Bronchial epithelial cell (primary cell): ENCODE results near the gene DOLPP1. TPM values are rescaled to one million over a fixed set of nuclear protein-coding genes. Genes with fewer than 3 reads are reported as not detected.

Experiments used
- DNase-seq: peaks from one replicate; pipeline ENCODE4 v3.0.0-alpha.2; 2010; ENCODE audit warnings: low read depth
- FAIRE-seq: peaks from 2 replicates; lab custom pipeline; 2011; peaks lifted over from hg19 to GRCh38; lab: Jason Lieb, UNC
- H3K27me3 ChIP-seq: 2 replicates; pipeline ENCODE4 v1.5.1; 2011; ENCODE audit warnings: low read length; ENCODE audit not compliant: control insufficient read depth, insufficient read depth
- H3K36me3 ChIP-seq: 2 replicates; pipeline ENCODE4 v1.5.1; 2011; ENCODE audit warnings: low read length; ENCODE audit not compliant: control insufficient read depth, insufficient read depth
- H3K4me3 ChIP-seq: 2 replicates; pipeline ENCODE4 v1.5.1; 2011; ENCODE audit warnings: mild to moderate bottlenecking, low read depth, low read length, control low read depth
- total RNA-seq: library from RNA; depleted of rRNA; stranded (reverse); fragments of >200 nt; gene quantifications from 2 replicates; pipeline ENCODE4 v1.2.1, GENCODE V29; 2014
- TF ChIP-seq, protein P1 (sequence below): IDR thresholded peaks from 2 replicates; pipeline ENCODE4 v1.5.1; 2011; ENCODE audit warnings: mild to moderate bottlenecking, moderate library complexity, low read length, control low read depth, inconsistent platforms; ENCODE audit not compliant: insufficient read depth, severe bottlenecking

Gene DOLPP1
- total RNA-seq, 1 donor from 2014 or later, result 10.8 TPM

DNA sequence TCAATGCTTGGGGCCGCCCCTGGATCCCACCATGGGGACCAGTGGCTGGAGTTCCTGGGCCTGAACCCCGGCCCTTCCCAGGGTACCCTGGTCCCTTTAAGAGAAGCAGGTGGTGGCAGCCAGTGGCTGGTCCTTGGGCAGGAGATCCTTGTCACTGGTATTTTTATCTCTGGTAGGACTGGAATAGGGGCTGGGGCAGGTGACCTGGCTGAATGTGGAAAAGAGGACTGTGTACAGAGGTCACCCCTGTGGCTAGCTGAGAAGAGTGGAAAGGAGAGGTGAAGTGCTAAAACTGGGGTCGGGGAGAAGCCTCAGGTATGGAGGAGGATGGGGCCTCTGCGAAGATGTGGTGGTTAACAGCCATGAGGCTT is 22.7 kb downstream of the DOLPP1 start:
- no peak for FAIRE-seq
- H3K36me3 ChIP-seq, result peaks cover 1% of the 10 kb centered on the region

DNA sequence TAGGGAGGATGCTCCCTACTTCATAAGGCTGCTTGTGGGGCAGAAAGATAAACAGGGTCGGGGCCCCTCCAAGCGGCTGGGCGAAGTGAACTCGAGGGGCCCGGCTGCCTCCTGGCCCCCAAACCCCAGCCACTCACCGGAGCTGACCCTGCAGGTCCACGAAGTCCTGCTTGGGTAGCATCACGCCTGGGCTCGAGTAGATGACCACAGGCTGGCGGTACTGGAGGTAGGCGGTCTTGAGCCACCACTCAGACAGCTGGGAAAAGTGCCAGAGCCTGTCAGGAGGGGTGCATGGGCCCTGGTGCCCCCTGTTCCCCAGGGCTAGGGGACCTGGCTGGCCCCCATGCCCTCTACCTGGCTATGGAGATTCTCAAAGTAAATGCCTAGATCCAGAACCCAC is 23.1 kb downstream of the DOLPP1 start:
- TF ChIP-seq, protein P1, sequence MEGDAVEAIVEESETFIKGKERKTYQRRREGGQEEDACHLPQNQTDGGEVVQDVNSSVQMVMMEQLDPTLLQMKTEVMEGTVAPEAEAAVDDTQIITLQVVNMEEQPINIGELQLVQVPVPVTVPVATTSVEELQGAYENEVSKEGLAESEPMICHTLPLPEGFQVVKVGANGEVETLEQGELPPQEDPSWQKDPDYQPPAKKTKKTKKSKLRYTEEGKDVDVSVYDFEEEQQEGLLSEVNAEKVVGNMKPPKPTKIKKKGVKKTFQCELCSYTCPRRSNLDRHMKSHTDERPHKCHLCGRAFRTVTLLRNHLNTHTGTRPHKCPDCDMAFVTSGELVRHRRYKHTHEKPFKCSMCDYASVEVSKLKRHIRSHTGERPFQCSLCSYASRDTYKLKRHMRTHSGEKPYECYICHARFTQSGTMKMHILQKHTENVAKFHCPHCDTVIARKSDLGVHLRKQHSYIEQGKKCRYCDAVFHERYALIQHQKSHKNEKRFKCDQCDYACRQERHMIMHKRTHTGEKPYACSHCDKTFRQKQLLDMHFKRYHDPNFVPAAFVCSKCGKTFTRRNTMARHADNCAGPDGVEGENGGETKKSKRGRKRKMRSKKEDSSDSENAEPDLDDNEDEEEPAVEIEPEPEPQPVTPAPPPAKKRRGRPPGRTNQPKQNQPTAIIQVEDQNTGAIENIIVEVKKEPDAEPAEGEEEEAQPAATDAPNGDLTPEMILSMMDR, result no peak
- Histone ChIP-seq H3K4me3 (no peak overlapping the region), H3K27me3 (no peaks in the 10 kb centered on the region), H3K36me3 (peaks cover 2% of the 10 kb centered on the region)
- DNase-seq (no peak), FAIRE-seq (no peak)

More for the DNA sequence above, 22.7 kb downstream of the DOLPP1 start:
- DNase-seq, result no peak
- Histone ChIP-seq H3K4me3 (no peak overlapping the region), H3K27me3 (no peaks in the 10 kb centered on the region)
- TF ChIP-seq, protein P1, result no peak

DNA sequence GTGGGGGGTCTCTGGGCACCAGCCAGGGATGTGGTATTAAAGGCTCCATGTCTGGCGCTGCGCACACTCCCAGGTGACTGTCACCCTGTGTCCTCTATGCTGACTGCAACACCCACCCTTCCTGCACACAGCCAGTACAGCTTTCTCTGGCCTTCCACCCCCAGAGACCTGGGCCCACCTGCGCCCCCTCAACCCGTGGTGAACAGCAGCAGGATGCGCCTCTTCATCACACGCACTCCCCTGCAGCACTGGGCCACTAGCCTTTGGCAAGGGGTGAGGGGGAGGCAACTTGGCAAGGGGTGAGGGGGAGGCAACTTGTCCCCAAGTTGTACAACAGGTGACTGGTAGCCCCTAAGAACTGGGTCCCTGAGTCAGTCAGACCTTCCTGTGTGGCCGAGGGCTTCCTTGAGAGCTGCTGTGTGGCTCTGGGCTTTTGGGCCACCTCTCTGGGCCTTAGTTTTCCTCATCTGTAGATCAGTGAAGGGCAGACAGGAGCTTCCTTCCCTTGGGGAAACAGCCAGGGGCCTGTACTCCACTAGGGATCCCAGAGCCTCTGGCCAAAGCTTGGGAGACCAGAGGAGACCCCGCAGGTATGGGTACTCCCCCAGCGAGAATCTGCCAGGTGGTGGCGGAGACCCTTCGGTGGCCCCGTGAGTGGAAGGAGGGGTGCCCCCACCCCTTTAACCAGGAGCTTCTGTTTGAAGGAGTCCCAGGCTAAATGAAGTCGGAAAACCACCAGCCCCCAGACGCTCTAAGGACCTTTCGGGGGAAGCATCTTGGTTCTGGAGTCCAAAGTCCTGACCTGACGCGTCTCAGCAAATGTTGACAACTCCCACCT is 25.2 kb downstream of the DOLPP1 start:
- DNase-seq (no peak), FAIRE-seq (no peak)
- TF ChIP-seq, protein P1, result no peak
- Histone ChIP-seq H3K27me3 (no peaks in the 10 kb centered on the region), H3K4me3 (no peak overlapping the region), H3K36me3 (peaks cover 2% of the 10 kb centered on the region)

- TF ChIP-seq, protein P1, result no peak
- no peak for FAIRE-seq
- no peaks in the 10 kb centered on the region for H3K27me3 ChIP-seq
These were observed 26.7 kb downstream of the DOLPP1 start for GRCh38 chr9:129107651-129108050.

DNA sequence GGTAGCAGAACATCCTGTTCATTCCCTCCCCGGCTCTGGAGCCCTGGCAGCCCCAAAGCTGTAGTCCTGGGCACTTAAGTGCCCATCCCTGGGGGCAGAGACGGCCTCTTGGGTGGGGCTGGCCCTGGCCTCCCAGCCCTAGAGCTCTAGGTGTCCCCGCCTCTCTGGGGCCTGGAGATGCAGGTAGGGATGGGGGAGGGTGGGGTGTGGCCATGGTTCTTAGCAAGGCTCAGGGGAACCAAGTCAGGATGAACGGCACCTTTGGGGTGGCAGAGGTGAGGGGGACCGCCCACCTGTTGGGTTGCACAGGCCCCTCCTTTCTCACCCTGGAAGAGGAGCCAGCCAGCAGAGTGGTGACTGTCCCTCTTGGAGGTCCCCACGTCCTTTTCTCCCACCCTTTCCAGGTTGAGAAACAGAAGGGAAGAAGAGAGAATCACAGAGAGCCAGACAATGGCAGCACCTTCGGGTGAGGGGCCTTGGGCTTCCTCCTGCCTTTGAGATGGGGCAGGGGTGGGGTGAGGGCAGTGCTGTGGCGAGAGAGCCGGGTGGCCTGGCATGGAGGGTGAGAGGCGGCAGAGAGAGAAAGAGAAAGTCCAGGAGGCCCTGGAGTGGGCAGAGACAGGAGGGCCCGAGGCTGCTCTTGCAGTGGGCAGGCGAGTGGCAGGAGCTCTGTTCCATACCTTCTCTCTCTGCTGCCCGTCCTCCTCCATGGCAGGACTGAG is 27.3 kb downstream of the DOLPP1 start:
- FAIRE-seq (no peak), DNase-seq (no peak)
- TF ChIP-seq, protein P1, result no peak
- no peaks in the 10 kb centered on the region for H3K27me3 ChIP-seq
- H3K36me3 ChIP-seq, result peaks cover 2% of the 10 kb centered on the region
- no peak overlapping the region for H3K4me3 ChIP-seq

More at GRCh38 chr9:129107651-129108050, 26.7 kb downstream of the DOLPP1 start:
- no peak overlapping the region for H3K4me3 ChIP-seq
- DNase-seq, result no peak
- peaks cover 2% of the 10 kb centered on the region for H3K36me3 ChIP-seq
